Fibroblast of mammary gland (primary cell): Measurements from ENCODE around the gene LRRC23.
"Not testable (repeated sequence)": the region's sequence is repeated elsewhere in the genome, so short reads cannot be mapped to it uniquely, and the experiment has no call there.

Experiments
- DNase-seq: peaks from one replicate; pipeline ENCODE4 v3.0.0-alpha.2; 2010; ENCODE audit warnings: low read depth
- H3K4me3 ChIP-seq: 2 replicates; pipeline ENCODE4 v1.5.1; 2011; ENCODE audit warnings: low read depth, mild to moderate bottlenecking, low read length, moderate library complexity; ENCODE audit not compliant: control insufficient read depth
- TF ChIP-seq, protein P1 (sequence below): conservative IDR thresholded peaks from 2 replicates; pipeline ENCODE4 v1.5.1; 2011; ENCODE audit warnings: low read depth, low read length, inconsistent platforms; ENCODE audit not compliant: control insufficient read depth, insufficient read depth

Gene LRRC23

DNA sequence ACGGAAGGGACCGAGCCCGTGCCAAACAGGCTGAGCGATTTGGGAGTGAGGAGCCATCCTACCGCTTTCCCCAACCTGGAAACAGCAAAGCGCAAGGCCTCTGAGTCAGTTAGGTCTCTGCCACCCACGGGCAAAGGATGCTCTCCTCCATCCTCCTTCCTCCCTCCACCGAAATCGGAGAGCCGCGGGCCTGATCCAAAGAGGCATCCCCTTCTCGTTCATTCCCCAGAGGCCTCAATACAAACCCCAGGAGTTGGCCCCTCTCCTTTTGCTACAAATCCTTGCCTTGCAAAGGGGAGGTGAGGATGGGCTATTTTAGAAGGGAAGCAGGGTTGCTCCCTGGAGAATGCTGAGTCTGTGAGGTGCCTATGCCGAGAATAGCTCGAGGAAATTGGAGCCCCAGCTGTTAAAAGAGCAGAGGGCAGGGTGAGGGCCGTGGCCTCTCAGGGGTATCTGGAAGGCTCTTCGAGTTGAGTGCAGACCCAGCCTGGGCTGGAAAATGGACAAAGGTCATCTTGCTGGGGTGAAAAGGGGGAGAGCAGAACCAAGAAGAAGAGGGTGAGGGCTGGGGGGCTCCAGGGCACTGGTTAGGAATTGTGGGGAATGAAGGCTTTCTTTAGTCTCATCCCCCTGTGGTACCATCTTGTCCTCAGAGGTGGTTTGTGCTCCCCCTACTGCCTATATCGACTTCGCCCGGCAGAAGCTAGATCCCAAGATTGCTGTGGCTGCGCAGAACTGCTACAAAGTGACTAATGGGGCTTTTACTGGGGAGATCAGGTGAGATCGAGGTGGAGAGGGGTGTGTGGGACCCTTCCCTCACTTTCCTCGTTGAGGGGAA is 36.2 kb upstream of the LRRC23 start:
- peak overlapping the region; percentile 86 for H3K4me3 ChIP-seq
- TF ChIP-seq, protein P1, sequence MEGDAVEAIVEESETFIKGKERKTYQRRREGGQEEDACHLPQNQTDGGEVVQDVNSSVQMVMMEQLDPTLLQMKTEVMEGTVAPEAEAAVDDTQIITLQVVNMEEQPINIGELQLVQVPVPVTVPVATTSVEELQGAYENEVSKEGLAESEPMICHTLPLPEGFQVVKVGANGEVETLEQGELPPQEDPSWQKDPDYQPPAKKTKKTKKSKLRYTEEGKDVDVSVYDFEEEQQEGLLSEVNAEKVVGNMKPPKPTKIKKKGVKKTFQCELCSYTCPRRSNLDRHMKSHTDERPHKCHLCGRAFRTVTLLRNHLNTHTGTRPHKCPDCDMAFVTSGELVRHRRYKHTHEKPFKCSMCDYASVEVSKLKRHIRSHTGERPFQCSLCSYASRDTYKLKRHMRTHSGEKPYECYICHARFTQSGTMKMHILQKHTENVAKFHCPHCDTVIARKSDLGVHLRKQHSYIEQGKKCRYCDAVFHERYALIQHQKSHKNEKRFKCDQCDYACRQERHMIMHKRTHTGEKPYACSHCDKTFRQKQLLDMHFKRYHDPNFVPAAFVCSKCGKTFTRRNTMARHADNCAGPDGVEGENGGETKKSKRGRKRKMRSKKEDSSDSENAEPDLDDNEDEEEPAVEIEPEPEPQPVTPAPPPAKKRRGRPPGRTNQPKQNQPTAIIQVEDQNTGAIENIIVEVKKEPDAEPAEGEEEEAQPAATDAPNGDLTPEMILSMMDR, result peak; percentile 27
- DNase-seq, result peak; percentile 31

DNA sequence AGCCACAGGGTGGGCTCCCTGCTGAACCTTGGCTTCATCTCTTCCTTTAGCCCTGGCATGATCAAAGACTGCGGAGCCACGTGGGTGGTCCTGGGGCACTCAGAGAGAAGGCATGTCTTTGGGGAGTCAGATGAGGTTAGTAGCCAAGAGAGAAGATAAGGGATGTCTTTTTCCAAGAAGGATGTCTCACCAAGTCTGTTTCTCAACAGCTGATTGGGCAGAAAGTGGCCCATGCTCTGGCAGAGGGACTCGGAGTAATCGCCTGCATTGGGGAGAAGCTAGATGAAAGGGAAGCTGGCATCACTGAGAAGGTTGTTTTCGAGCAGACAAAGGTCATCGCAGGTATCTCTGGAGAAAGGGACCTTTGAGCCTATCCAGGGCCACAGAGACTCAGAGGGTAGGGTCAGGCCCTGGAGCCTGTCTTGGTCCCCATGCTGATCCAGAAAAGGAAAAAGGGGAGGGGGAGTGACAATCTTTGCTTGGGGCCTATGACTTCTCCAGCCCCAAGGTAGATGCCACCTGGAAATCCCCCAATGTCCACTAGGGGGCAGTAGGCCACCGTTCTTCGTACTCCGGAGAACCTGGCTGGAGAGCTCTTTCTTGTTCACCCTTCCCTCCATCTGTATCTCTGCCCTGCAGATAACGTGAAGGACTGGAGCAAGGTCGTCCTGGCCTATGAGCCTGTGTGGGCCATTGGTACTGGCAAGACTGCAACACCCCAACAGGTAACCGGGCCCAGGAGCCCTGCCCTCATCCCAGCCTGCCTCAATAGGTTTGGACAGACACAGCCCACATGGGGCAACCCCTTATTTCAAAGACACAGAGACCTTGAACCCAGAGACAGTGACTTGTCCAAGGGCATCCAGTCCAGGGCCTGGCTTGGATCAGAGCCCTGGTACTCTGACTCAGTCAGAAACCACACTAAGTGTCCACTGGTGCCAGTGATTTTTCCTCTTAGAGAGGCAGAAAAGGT is 35.3 kb upstream of the LRRC23 start:
- peak; percentile 76 for DNase-seq
- H3K4me3 ChIP-seq, result peak overlapping the region; percentile 86
- TF ChIP-seq, protein P1, result peak; percentile 88

DNA sequence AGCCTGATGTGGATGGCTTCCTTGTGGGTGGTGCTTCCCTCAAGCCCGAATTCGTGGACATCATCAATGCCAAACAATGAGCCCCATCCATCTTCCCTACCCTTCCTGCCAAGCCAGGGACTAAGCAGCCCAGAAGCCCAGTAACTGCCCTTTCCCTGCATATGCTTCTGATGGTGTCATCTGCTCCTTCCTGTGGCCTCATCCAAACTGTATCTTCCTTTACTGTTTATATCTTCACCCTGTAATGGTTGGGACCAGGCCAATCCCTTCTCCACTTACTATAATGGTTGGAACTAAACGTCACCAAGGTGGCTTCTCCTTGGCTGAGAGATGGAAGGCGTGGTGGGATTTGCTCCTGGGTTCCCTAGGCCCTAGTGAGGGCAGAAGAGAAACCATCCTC is 34.3 kb upstream of the LRRC23 start:
- DNase-seq, result peak; percentile 33
- H3K4me3 ChIP-seq, result not testable (repeated sequence)

DNA sequence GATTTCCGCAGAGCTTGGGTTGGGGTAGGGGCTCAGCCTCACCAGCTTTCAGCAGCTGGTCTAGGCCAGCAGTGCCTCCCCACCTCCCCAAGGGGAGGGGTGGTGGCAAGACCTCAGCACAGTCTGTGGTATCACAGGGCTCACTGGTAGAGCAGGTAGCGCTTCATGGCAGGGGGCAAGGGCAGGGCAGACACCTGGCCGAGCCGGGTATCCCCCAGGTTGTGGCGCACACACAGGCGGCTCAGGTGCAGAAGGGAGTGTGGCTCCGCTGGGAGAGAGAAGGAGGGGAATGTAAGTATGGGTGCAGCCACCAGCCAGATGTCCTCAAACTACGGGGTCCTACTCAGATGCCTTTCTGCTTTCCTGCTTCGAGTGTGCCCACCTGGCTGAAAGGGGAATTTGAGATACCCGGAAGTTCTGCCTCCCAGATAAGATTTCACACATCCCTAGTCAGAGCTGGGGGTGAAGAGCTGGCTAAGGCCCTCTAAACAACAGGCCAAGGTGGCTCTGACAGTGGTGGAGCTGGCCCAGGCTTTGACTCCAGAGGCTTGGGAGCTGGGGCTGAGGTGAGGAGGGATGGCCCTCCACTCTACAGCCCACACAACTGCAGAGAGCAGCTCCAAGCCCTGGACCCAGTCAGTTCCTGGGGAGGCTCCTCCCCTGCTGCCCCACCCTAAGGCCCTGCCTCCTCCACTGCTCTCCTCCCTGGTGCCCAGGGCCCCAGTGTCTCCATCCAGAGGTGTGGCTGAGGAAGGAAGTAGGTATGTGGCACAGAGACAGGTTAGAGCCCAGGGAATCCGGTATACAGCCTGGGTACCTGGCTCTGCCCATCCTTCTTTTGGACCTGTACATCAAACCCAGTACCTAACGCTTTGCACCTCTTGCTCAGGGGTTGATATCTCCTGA is 33.3 kb upstream of the LRRC23 start:
- H3K4me3 ChIP-seq, result peak overlapping the region; percentile 82
- TF ChIP-seq, protein P1, result no peak
- no peak for DNase-seq

DNA sequence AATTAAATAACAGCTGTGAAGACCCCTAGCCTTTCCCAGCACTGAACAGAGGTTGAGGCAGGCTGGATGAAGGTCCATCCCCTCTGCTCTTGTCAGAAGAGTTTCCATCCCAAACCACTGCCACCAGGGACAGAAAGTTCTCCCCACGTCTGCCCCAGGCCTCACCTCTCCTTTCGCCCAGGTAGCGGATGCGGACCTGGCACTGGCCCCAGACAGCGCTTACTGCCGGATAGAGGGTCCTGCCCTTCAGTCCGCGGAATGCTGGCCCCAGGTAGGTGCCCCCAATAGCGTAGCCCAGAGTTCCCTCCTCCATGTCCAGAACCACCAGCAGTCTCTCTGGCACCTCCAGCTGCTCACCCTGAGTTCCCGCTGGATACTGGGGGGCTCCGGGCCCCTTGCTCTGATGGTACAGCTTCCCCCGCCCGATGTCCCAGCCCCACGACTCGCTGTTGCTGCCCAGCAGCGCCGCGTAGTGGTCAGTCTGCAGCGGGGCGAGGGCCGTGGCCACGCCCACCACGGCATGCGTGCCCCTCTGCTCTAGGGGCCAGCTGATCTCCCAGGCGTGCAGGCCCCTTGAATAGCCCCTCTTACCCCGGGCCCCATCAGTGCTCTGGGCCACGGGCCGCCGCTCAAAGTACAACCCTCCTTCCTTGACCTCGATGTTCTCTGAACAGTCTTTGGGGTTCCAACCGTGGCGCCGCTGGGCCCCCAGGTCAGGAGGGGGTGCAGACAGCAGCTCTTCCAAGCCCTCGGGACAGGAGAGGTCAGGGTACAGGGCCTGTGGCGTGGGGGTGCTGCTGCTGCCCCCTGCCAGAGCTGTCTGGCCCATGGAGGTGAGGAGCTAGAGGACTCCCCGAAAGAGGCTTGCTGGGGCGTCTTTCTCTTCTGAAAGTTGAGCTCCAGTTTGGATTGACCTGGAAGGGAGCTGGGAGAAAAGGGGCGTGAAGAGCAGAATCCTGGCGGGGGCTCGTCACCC is 32.3 kb upstream of the LRRC23 start:
- H3K4me3 ChIP-seq, result peak overlapping the region; percentile 82
- DNase-seq, result peak; percentile 62
- TF ChIP-seq, protein P1, result peak; percentile 85

DNA sequence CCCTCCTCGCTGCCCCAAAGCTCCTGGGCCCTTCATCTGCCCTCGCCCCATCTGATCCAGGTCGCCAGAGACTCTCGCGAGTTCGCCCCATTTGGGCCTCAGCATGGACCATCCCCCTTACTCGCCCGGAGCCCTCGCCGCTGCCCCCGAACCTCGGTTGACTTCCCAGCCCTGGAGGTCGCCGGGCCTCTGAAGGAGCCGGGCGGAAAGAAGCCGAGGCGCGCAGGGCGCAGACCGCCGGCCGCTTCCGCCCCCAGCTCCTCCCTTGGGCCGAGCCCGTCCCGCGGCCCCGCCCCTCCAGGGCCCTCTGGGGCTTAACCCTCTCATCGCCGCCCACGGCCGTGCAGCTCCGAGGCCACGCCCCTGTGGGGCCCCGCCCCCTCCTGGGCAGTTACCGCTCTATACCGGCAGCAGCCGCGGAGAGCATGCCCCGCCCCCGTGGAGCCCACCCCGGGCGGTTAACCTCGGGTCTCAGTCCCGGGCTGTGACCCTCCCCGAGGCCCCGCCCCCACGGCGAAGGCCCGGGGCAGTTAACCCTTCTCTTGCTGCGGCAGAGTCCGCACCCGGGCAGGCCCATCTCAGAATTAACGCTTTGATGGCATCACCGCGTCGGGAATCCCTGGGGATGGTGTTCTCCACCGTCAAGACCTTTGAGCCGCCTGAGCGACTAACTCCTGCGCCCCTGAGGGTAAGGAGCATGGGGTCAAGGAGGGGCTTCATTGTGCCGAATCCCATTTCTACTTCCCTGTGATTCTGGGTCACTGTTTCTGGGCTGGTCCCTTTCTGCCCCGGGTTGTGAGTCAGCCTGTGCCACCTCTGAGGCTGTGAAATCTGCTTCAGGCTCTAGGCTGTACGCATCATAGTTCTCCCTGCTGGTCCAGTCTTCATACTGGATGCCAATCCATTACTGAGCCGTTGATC is 31.3 kb upstream of the LRRC23 start, which contains the start of gene SPSB2:
Gene SPSB2 (minus strand): TSS at position 210 of the 921 bp plus-strand sequence. CDS start 402 bp downstream, outside the sequence.
- DNase-seq, result peak; percentile 92
- TF ChIP-seq, protein P1, result no peak

DNA sequence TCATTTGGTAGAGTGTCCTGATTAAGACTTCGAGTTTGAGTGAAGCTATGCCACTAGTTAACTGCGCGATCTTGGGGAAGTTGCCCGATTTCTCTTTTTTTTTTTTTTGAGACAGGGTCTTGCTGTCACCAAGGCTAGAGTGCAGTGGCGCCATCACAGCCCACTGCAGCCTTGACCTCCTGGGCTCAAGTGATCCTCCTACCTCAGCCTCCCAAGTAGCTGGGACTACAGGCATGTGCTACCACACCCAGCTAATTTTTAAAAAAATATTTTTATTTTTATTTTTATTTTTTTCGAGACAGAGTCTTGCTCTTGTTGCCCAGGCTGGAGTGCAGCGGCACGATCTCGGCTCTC is 30.6 kb upstream of the LRRC23 start:
- not testable (repeated sequence) for DNase-seq
- peak overlapping the region; percentile 82 for H3K4me3 ChIP-seq

More for the DNA sequence above, 31.3 kb upstream of the LRRC23 start, which contains the start of gene SPSB2:
- H3K4me3 ChIP-seq, result peak within 1 kb of the TSS; percentile 82

DNA sequence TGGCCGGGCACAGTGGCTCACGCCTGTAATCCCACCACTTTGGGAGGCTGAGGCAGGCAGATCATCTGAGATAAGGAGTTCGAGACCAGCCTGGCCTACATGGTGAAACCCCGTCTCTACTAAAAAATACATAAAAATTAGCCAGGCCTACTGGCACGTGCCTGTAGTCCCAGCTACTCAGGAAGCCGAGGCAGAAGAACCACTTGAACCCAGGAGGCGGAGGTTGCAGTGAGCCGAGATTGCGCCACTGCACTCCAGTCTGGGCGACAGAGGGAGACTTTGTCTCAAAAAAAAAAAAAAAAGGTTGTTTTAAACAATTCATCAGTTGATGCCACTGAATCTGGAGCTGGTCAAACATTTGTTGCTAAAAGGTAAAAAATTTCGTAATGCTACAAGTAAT is 24.8 kb upstream of the LRRC23 start:
- H3K4me3 ChIP-seq, DNase-seq: not testable (repeated sequence)
